ENCODE measurements around the gene UGP2. TPM values are rescaled to one million over a fixed set of nuclear protein-coding genes. Genes with fewer than 3 reads are reported as not detected.

The UGP2 gene
- total and polyA plus RNA-seq, 2 of the 8 experiments (the other 6 are each of a cell fraction or from before 2014, with no cell fraction given): 278 to 956 TPM

- TF ChIP-seq, protein P1, sequence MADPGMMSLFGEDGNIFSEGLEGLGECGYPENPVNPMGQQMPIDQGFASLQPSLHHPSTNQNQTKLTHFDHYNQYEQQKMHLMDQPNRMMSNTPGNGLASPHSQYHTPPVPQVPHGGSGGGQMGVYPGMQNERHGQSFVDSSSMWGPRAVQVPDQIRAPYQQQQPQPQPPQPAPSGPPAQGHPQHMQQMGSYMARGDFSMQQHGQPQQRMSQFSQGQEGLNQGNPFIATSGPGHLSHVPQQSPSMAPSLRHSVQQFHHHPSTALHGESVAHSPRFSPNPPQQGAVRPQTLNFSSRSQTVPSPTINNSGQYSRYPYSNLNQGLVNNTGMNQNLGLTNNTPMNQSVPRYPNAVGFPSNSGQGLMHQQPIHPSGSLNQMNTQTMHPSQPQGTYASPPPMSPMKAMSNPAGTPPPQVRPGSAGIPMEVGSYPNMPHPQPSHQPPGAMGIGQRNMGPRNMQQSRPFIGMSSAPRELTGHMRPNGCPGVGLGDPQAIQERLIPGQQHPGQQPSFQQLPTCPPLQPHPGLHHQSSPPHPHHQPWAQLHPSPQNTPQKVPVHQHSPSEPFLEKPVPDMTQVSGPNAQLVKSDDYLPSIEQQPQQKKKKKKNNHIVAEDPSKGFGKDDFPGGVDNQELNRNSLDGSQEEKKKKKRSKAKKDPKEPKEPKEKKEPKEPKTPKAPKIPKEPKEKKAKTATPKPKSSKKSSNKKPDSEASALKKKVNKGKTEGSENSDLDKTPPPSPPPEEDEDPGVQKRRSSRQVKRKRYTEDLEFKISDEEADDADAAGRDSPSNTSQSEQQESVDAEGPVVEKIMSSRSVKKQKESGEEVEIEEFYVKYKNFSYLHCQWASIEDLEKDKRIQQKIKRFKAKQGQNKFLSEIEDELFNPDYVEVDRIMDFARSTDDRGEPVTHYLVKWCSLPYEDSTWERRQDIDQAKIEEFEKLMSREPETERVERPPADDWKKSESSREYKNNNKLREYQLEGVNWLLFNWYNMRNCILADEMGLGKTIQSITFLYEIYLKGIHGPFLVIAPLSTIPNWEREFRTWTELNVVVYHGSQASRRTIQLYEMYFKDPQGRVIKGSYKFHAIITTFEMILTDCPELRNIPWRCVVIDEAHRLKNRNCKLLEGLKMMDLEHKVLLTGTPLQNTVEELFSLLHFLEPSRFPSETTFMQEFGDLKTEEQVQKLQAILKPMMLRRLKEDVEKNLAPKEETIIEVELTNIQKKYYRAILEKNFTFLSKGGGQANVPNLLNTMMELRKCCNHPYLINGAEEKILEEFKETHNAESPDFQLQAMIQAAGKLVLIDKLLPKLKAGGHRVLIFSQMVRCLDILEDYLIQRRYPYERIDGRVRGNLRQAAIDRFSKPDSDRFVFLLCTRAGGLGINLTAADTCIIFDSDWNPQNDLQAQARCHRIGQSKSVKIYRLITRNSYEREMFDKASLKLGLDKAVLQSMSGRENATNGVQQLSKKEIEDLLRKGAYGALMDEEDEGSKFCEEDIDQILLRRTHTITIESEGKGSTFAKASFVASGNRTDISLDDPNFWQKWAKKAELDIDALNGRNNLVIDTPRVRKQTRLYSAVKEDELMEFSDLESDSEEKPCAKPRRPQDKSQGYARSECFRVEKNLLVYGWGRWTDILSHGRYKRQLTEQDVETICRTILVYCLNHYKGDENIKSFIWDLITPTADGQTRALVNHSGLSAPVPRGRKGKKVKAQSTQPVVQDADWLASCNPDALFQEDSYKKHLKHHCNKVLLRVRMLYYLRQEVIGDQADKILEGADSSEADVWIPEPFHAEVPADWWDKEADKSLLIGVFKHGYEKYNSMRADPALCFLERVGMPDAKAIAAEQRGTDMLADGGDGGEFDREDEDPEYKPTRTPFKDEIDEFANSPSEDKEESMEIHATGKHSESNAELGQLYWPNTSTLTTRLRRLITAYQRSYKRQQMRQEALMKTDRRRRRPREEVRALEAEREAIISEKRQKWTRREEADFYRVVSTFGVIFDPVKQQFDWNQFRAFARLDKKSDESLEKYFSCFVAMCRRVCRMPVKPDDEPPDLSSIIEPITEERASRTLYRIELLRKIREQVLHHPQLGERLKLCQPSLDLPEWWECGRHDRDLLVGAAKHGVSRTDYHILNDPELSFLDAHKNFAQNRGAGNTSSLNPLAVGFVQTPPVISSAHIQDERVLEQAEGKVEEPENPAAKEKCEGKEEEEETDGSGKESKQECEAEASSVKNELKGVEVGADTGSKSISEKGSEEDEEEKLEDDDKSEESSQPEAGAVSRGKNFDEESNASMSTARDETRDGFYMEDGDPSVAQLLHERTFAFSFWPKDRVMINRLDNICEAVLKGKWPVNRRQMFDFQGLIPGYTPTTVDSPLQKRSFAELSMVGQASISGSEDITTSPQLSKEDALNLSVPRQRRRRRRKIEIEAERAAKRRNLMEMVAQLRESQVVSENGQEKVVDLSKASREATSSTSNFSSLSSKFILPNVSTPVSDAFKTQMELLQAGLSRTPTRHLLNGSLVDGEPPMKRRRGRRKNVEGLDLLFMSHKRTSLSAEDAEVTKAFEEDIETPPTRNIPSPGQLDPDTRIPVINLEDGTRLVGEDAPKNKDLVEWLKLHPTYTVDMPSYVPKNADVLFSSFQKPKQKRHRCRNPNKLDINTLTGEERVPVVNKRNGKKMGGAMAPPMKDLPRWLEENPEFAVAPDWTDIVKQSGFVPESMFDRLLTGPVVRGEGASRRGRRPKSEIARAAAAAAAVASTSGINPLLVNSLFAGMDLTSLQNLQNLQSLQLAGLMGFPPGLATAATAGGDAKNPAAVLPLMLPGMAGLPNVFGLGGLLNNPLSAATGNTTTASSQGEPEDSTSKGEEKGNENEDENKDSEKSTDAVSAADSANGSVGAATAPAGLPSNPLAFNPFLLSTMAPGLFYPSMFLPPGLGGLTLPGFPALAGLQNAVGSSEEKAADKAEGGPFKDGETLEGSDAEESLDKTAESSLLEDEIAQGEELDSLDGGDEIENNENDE (IDR thresholded peaks at IDR 0.05; ENCODE audit: insufficient replicate concordance, low read length): no peak
- TF ChIP-seq CBX5 (IDR thresholded peaks at IDR 0.05; ENCODE audit: low read depth, low read length) (no peak), CHD2 (IDR thresholded peaks at IDR 0.05; ENCODE audit: low read length) (no peak), RFX5 (IDR thresholded peaks at IDR 0.05; ENCODE audit: borderline replicate concordance, low read depth, low read length) (no peak), TAF1 (IDR thresholded peaks at IDR 0.05; ENCODE audit: low read depth, low read length) (no peak), SP1 (IDR thresholded peaks at IDR 0.05; ENCODE audit: low read depth, low read length) (no peak), SP4 (IDR thresholded peaks at IDR 0.05; ENCODE audit: low read length) (no peak), BACH1 (IDR thresholded peaks at IDR 0.05; ENCODE audit: low read length) (no peak), GTF2F1 (IDR thresholded peaks at IDR 0.05; ENCODE audit: borderline replicate concordance, low read depth, low read length) (no peak), CBX8 (IDR thresholded peaks at IDR 0.05; ENCODE audit: borderline replicate concordance, low read depth, low read length) (no peak), ZNF274 (IDR thresholded peaks at IDR 0.05; ENCODE audit: borderline replicate concordance, extremely low read depth, low read length) (no peak)
- TF ChIP-seq, protein P2, sequence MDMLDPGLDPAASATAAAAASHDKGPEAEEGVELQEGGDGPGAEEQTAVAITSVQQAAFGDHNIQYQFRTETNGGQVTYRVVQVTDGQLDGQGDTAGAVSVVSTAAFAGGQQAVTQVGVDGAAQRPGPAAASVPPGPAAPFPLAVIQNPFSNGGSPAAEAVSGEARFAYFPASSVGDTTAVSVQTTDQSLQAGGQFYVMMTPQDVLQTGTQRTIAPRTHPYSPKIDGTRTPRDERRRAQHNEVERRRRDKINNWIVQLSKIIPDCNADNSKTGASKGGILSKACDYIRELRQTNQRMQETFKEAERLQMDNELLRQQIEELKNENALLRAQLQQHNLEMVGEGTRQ (IDR thresholded peaks at IDR 0.05; ENCODE audit: low read length): no peak
Measured at GRCh38 chr2:63914311-63914710, 72.6 kb downstream of the UGP2 start (continued).

Measured in H1 (cell line).